ENCODE results near the gene MYO10. TPM values are rescaled to one million over a fixed set of nuclear protein-coding genes. Genes with fewer than 3 reads are reported as not detected.
A peak's percentile ranks its signal among the peaks of the same experiment; 100 is the strongest.

MYO10 gene
- total and polyA plus RNA-seq, 2 experiments from 2014 or later = 33.7 to 52.4 TPM

DNA sequence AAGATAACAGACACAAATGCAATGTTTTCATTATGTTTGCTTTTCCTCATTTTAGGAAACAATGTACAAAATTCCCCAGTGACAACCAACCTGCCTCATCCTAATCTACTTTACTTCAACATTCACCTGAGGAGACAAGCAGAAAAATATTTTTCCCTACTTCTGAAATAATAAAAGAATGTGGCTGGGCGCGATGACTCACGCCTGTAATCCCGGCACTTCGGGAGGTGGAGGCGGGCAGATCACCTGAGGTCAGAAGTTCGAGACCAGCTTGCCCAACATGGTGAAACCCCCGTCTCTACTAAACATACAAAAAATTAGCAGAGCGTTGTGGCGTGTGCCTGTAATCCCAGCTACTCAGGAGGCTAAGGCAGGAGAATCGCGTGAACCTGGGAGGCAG lies 36.9 kb downstream of the MYO10 start:
- no peaks in the 10 kb centered on the region for H3K9me2 ChIP-seq (replicated peaks; ENCODE audit: insufficient read depth)
- no peaks in the 10 kb centered on the region for H3K9me3 ChIP-seq (ENCODE audit: low read depth)
- H3K4me1 ChIP-seq (ENCODE audit: insufficient read depth) = peaks cover 43% of the 10 kb centered on the region
- peaks cover 25% of the 10 kb centered on the region for H4K20me1 ChIP-seq (ENCODE audit: insufficient read depth, poor library complexity, severe bottlenecking)
- H2AFZ ChIP-seq = no peak overlapping the region
- peaks cover 78% of the 10 kb centered on the region for H3K79me2 ChIP-seq
- TF ChIP-seq EZH2 (IDR thresholded peaks at IDR 0.05; ENCODE audit: borderline replicate concordance) (no peak), EZH2phosphoT487 (IDR thresholded peaks at IDR 0.05; ENCODE audit: low read depth, severe bottlenecking, unreplicated experiment) (no peak)
- TF ChIP-seq, protein P1, sequence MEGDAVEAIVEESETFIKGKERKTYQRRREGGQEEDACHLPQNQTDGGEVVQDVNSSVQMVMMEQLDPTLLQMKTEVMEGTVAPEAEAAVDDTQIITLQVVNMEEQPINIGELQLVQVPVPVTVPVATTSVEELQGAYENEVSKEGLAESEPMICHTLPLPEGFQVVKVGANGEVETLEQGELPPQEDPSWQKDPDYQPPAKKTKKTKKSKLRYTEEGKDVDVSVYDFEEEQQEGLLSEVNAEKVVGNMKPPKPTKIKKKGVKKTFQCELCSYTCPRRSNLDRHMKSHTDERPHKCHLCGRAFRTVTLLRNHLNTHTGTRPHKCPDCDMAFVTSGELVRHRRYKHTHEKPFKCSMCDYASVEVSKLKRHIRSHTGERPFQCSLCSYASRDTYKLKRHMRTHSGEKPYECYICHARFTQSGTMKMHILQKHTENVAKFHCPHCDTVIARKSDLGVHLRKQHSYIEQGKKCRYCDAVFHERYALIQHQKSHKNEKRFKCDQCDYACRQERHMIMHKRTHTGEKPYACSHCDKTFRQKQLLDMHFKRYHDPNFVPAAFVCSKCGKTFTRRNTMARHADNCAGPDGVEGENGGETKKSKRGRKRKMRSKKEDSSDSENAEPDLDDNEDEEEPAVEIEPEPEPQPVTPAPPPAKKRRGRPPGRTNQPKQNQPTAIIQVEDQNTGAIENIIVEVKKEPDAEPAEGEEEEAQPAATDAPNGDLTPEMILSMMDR (IDR thresholded peaks at IDR 0.05; ENCODE audit: poor library complexity) = no peak
- 81% methylated on average over 12 of the region's 12 CpGs for WGBS (ENCODE audit: low lambda C conversion rate, missing lambda C conversion rate)
- H3K4me3 ChIP-seq = no peak overlapping the region
- DNase-seq (ENCODE audit: low spot score) = no peak
- H3K4me2 ChIP-seq = no peak overlapping the region
- no peaks in the 10 kb centered on the region for H3K27me3 ChIP-seq
- H3K27ac ChIP-seq = no peak overlapping the region
- H3K36me3 ChIP-seq (replicated peaks; ENCODE audit: insufficient read depth, low read depth) = no peaks in the 10 kb centered on the region

- Histone ChIP-seq H3K4me1 (ENCODE audit: insufficient read depth) (peaks cover 43% of the 10 kb centered on the region), H3K9me2 (replicated peaks; ENCODE audit: insufficient read depth) (no peaks in the 10 kb centered on the region), H3K4me3 (no peak overlapping the region), H3K27ac (peak overlapping the region; percentile 93), H4K20me1 (ENCODE audit: insufficient read depth, poor library complexity, severe bottlenecking) (peaks cover 25% of the 10 kb centered on the region), H3K4me2 (peak overlapping the region; percentile 59), H3K79me2 (peaks cover 77% of the 10 kb centered on the region), H3K27me3 (no peaks in the 10 kb centered on the region), H2AFZ (no peak overlapping the region), H3K9me3 (ENCODE audit: low read depth) (no peaks in the 10 kb centered on the region), H3K36me3 (replicated peaks; ENCODE audit: insufficient read depth, low read depth) (no peaks in the 10 kb centered on the region)
- WGBS (ENCODE audit: low lambda C conversion rate, missing lambda C conversion rate) = 57% methylated on average over 6 of the region's 6 CpGs
- DNase-seq (ENCODE audit: low spot score) = no peak
- TF ChIP-seq EZH2 (IDR thresholded peaks at IDR 0.05; ENCODE audit: borderline replicate concordance) = no peak
- TF ChIP-seq, protein P1 (IDR thresholded peaks at IDR 0.05; ENCODE audit: poor library complexity) = no peak
- TF ChIP-seq EZH2phosphoT487 (IDR thresholded peaks at IDR 0.05; ENCODE audit: low read depth, severe bottlenecking, unreplicated experiment) = no peak
Measured at GRCh38 chr5:16897800-16898199, 38.3 kb downstream of the MYO10 start.

DNA sequence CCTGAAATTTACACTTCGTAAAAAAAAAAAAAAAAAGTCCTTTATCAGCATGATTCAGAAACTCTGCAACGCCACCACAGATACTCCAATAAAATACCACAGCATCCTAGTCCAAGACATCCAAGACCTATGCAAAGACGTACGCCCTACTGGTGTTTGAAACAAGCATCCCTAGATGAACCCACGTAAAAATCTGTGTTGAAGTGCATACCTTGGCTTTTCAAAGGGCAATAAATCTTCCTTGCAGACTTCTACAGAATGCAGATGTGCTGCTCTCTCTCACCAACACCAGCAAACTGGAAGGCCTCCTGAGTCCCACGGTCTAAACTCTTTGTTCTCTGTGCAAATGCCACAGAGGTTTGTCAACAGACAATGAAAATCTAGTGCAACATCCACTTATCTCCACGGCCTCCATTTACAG lies 38.8 kb downstream of the MYO10 start:
- Histone ChIP-seq H3K79me2 (peaks cover 77% of the 10 kb centered on the region), H3K4me3 (no peak overlapping the region), H3K4me1 (ENCODE audit: insufficient read depth) (peaks cover 43% of the 10 kb centered on the region), H3K9me3 (ENCODE audit: low read depth) (no peaks in the 10 kb centered on the region), H3K4me2 (peak overlapping the region; percentile 59), H3K9me2 (replicated peaks; ENCODE audit: insufficient read depth) (no peaks in the 10 kb centered on the region), H3K27me3 (no peaks in the 10 kb centered on the region), H3K27ac (peak overlapping the region; percentile 93), H2AFZ (no peak overlapping the region), H4K20me1 (ENCODE audit: insufficient read depth, poor library complexity, severe bottlenecking) (peaks cover 23% of the 10 kb centered on the region), H3K36me3 (replicated peaks; ENCODE audit: insufficient read depth, low read depth) (no peaks in the 10 kb centered on the region)
- DNase-seq (ENCODE audit: low spot score) = peak; percentile 64
- 8% methylated on average over 7 of the region's 7 CpGs for WGBS (ENCODE audit: low lambda C conversion rate, missing lambda C conversion rate)
- TF ChIP-seq, protein P1 (IDR thresholded peaks at IDR 0.05; ENCODE audit: poor library complexity) = no peak
- no peak for TF ChIP-seq EZH2phosphoT487 (IDR thresholded peaks at IDR 0.05; ENCODE audit: low read depth, severe bottlenecking, unreplicated experiment)
- no peak for TF ChIP-seq EZH2 (IDR thresholded peaks at IDR 0.05; ENCODE audit: borderline replicate concordance)

DNA sequence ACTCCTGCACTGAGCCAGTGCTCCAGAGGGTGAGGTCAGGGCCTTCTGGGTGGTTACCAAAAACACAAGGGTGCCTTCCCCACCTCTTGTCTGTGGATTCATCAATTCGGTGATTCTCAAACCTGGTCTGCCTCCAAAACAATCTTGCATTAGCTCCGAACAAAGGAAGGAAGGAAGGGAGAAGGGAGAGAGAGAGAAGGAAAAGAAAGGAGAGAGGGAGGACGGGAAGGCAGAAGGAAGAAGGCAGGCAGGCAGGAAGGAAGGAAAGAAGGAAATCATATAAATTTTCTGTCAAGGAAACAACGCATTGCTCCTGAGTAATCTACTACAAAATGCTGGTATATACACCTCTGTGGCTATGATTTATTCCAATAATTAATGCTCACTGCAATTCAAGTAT lies 39.3 kb downstream of the MYO10 start:
- Histone ChIP-seq H3K9me3 (ENCODE audit: low read depth) (no peaks in the 10 kb centered on the region), H3K9me2 (replicated peaks; ENCODE audit: insufficient read depth) (no peaks in the 10 kb centered on the region), H3K4me2 (peak overlapping the region; percentile 59), H4K20me1 (ENCODE audit: insufficient read depth, poor library complexity, severe bottlenecking) (peaks cover 23% of the 10 kb centered on the region), H3K79me2 (peaks cover 77% of the 10 kb centered on the region), H3K27ac (peak overlapping the region; percentile 93), H2AFZ (no peak overlapping the region), H3K4me3 (no peak overlapping the region), H3K4me1 (ENCODE audit: insufficient read depth) (peaks cover 43% of the 10 kb centered on the region), H3K36me3 (replicated peaks; ENCODE audit: insufficient read depth, low read depth) (no peaks in the 10 kb centered on the region), H3K27me3 (no peaks in the 10 kb centered on the region)
- DNase-seq (ENCODE audit: low spot score) = no peak
- WGBS (ENCODE audit: low lambda C conversion rate, missing lambda C conversion rate) = 67% methylated on average over 4 of the region's 4 CpGs
- TF ChIP-seq, protein P1 (IDR thresholded peaks at IDR 0.05; ENCODE audit: poor library complexity) = no peak
- TF ChIP-seq EZH2 (IDR thresholded peaks at IDR 0.05; ENCODE audit: borderline replicate concordance) (no peak), EZH2phosphoT487 (IDR thresholded peaks at IDR 0.05; ENCODE audit: low read depth, severe bottlenecking, unreplicated experiment) (no peak)
